Parathyroid adenoma (tissue), 2 donors: ENCODE data around the gene PAX5.
"Not testable (repeated sequence)": the region's sequence is repeated elsewhere in the genome, so short reads cannot be mapped to it uniquely, and the experiment has no call there.

ENCODE experiments used
- H2AFZ ChIP-seq: fragments of 300-600 bp; sonication (generic); one replicate; pipeline ENCODE4 v1.7.0; 2017; ENCODE audit warnings: antibody characterized with exemption, mild to moderate bottlenecking
- H3K27ac ChIP-seq: fragments of 300-600 bp; sonication (generic); one replicate; pipeline ENCODE4 v1.7.0; 2017
- H3K27me3 ChIP-seq: fragments of 300-600 bp; sonication (generic); one replicate; pipeline ENCODE4 v1.7.0; 2017; ENCODE audit warnings: low read length; ENCODE audit not compliant: control insufficient read depth, insufficient read depth
- H3K36me3 ChIP-seq: fragments of 300-600 bp; sonication (generic); one replicate; pipeline ENCODE4 v1.7.0; 2017; ENCODE audit warnings: low read length; ENCODE audit not compliant: control insufficient read depth, insufficient read depth
- H3K4me1 ChIP-seq: fragments of 300-600 bp; sonication (generic); one replicate; pipeline ENCODE4 v1.7.0; 2017; ENCODE audit warnings: control low read depth
- H3K4me2 ChIP-seq: fragments of 300-600 bp; sonication (generic); one replicate; pipeline ENCODE4 v1.7.0; 2017; ENCODE audit warnings: low read length
- H3K4me3 ChIP-seq: fragments of 300-600 bp; sonication (generic); one replicate; pipeline ENCODE4 v1.7.0; 2017; ENCODE audit warnings: low read depth, low read length
- H3K79me2 ChIP-seq: fragments of 300-600 bp; sonication (generic); one replicate; pipeline ENCODE4 v1.7.0; 2017; ENCODE audit warnings: control low read depth
- H3K9ac ChIP-seq: fragments of 300-600 bp; sonication (generic); one replicate; pipeline ENCODE4 v1.7.0; 2017; ENCODE audit warnings: mild to moderate bottlenecking
- H3K9me3 ChIP-seq: fragments of 300-600 bp; sonication (generic); one replicate; pipeline ENCODE4 v1.7.0; 2017; ENCODE audit warnings: low read length; ENCODE audit not compliant: control insufficient read depth
- CTCF ChIP-seq: fragments of 300-600 bp; sonication (generic); IDR thresholded peaks from one replicate; pipeline ENCODE4 v1.7.0; 2017; ENCODE audit warnings: antibody characterized with exemption, mild to moderate bottlenecking
- donor health status: primary hyperparathyroidism.

PAX5 gene

GRCh38 chr9:37060833-37061232, 26.8 kb upstream of the PAX5 start:
- no peak for TF ChIP-seq CTCF
- H3K79me2 ChIP-seq, result no peaks in the 10 kb centered on the region
- H2AFZ ChIP-seq, result no peak overlapping the region
- H3K4me3 ChIP-seq, result no peak overlapping the region
- no peaks in the 10 kb centered on the region for H3K36me3 ChIP-seq
- H3K9me3 ChIP-seq, result no peaks in the 10 kb centered on the region
- H3K27ac ChIP-seq, result no peak overlapping the region
- H3K4me2 ChIP-seq, result no peak overlapping the region
- no peaks in the 10 kb centered on the region for H3K4me1 ChIP-seq
- H3K9ac ChIP-seq, result no peak overlapping the region
- H3K27me3 ChIP-seq, result no peaks in the 10 kb centered on the region

DNA sequence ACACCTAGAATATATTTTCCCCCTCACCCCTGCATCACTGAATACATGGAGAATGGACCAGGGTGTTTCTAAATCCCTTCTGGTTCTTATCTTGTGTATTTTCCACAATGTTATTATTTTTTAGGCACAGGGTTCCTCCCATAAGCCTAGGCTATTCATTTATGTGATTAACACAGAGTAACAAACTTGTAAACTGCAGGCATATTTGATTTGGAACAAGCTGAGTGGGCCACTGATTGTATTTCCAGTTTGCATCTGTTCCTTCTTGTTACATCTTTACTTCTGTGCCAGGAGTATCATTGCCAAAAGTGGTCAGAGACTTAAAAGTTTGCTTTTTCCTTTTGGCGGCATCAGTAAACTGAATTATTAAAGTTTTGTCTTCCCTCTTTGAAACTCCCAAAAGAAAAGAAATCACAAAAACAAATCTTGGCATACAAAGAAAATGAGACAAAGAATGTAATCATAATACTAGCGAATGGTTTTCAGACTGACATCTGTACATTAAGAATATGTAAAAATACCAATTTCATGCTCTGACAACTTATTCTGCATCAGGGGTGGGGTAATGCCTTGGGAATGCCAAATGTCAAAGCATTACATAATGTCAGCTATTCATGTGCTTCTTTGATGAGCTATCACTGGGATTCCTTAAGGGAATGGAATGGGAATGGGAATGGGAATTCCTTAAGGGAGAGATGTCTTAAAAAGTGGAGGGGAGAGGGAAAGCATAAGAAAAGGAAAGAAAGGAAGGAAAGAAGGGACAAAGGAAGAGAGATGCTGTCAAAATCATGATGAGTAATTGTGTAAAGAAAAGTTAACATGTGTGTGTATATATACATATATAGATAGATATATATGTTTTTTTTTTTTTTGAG, 22.2 kb upstream of the PAX5 start:
- H2AFZ ChIP-seq, result no peak overlapping the region
- H3K27ac ChIP-seq, result no peak overlapping the region
- H3K27me3 ChIP-seq, result no peaks in the 10 kb centered on the region
- H3K4me2 ChIP-seq, result no peak overlapping the region
- H3K9ac ChIP-seq, result no peak overlapping the region
- H3K79me2 ChIP-seq, result no peaks in the 10 kb centered on the region
- H3K4me3 ChIP-seq, result no peak overlapping the region
- H3K36me3 ChIP-seq, result no peaks in the 10 kb centered on the region
- H3K9me3 ChIP-seq, result no peaks in the 10 kb centered on the region
- no peaks in the 10 kb centered on the region for H3K4me1 ChIP-seq
- no peak for TF ChIP-seq CTCF

DNA sequence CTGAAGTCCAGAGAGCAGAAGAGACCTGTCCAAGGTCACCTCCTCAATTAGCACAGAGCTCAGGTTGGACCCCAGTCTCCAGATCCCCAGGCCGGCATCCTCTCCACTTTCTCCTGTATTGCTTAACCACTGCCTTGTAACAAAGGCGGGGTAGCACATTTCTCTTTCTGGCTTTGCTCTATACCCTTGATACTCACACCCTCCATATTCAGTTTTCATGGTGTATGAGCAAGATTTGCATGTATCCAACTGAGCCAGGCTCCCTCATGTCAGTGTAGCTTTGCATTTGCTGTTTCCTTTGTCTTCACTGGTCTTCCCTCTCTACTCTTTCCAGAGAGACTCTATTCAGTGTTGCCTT, 20.3 kb upstream of the PAX5 start:
- not testable (repeated sequence) for H3K79me2 ChIP-seq, H3K4me3 ChIP-seq, H3K9ac ChIP-seq, H3K27ac ChIP-seq, H3K4me2 ChIP-seq, H3K4me1 ChIP-seq, H2AFZ ChIP-seq, H3K36me3 ChIP-seq, H3K9me3 ChIP-seq, H3K27me3 ChIP-seq

GRCh38 chr9:37053684-37054362, 19.8 kb upstream of the PAX5 start:
- H3K9me3 ChIP-seq, result no peaks in the 10 kb centered on the region
- H3K9ac ChIP-seq, result no peak overlapping the region
- H3K4me3 ChIP-seq, result no peak overlapping the region
- H3K36me3 ChIP-seq, result no peaks in the 10 kb centered on the region
- no peak overlapping the region for H3K4me2 ChIP-seq
- H3K27ac ChIP-seq, result no peak overlapping the region
- no peaks in the 10 kb centered on the region for H3K79me2 ChIP-seq
- H2AFZ ChIP-seq, result no peak overlapping the region
- no peaks in the 10 kb centered on the region for H3K4me1 ChIP-seq
- no peak for TF ChIP-seq CTCF
- no peaks in the 10 kb centered on the region for H3K27me3 ChIP-seq

- H3K27ac ChIP-seq, result no peak overlapping the region
- H3K9me3 ChIP-seq, result no peaks in the 10 kb centered on the region
- no peaks in the 10 kb centered on the region for H3K4me1 ChIP-seq
- H3K36me3 ChIP-seq, result no peaks in the 10 kb centered on the region
- H3K79me2 ChIP-seq, result no peaks in the 10 kb centered on the region
- no peak for TF ChIP-seq CTCF
- no peak overlapping the region for H3K9ac ChIP-seq
- no peak overlapping the region for H2AFZ ChIP-seq
- no peak overlapping the region for H3K4me2 ChIP-seq
- H3K4me3 ChIP-seq, result no peak overlapping the region
- H3K27me3 ChIP-seq, result no peaks in the 10 kb centered on the region
Observed at GRCh38 chr9:37046683-37047082, 12.6 kb upstream of the PAX5 start.
